C4-2B (cell line): Measurements from ENCODE around the gene RAB6B.

ENCODE experiments used
- CTCF ChIP-seq: fragments of 450-650 bp; conservative IDR thresholded peaks from 2 replicates; pipeline ENCODE4 v1.5.1; 2017; ENCODE audit warnings: mild to moderate bottlenecking
- ZFX ChIP-seq: fragments of 450-650 bp; IDR thresholded peaks from 2 replicates; pipeline ENCODE4 v1.6.1; 2017

- no peak for TF ChIP-seq CTCF
- no peak for TF ChIP-seq ZFX
Observed at GRCh38 chr3:133892541-133893231, 3.0 kb downstream of the RAB6B start.
